Kidney epithelial cell (primary cell): ENCODE data around the gene SULT2A1. TPM values are rescaled to one million over a fixed set of nuclear protein-coding genes. Genes with fewer than 3 reads are reported as not detected.
"Not testable (repeated sequence)": the region's sequence is repeated elsewhere in the genome, so short reads cannot be mapped to it uniquely, and the experiment has no call there.

ENCODE experiments used
- DNase-seq: peaks from one replicate; pipeline ENCODE4 v3.0.0-alpha.2; 2010; ENCODE audit warnings: low read depth
- H3K27me3 ChIP-seq: 2 replicates; pipeline ENCODE4 v1.6.0; 2011; ENCODE audit warnings: low read length; ENCODE audit not compliant: control insufficient read depth, insufficient read depth
- H3K36me3 ChIP-seq: 2 replicates; pipeline ENCODE4 v1.5.1; 2011; ENCODE audit warnings: low read length; ENCODE audit not compliant: control insufficient read depth, insufficient read depth
- H3K4me3 ChIP-seq: 2 replicates; pipeline ENCODE4 v1.5.1; 2011; ENCODE audit warnings: low read depth, mild to moderate bottlenecking, control low read depth, low read length
- CTCF ChIP-seq: IDR thresholded peaks from 2 replicates; pipeline ENCODE4 v1.5.1; 2011; ENCODE audit warnings: mild to moderate bottlenecking, moderate library complexity, low read length, control low read depth, inconsistent platforms; ENCODE audit not compliant: insufficient read depth, poor library complexity, severe bottlenecking
- total RNA-seq: library from RNA; depleted of rRNA; stranded (reverse); fragments of >200 nt; gene quantifications from 2 replicates; pipeline ENCODE4 v1.2.3, GENCODE V29; 2015

Gene SULT2A1
- total RNA-seq, 1 donor from 2014 or later, result not detected

- H3K4me3 ChIP-seq, result no peak overlapping the region
- no peak for TF ChIP-seq CTCF
- H3K36me3 ChIP-seq, result no peaks in the 10 kb centered on the region
- H3K27me3 ChIP-seq, result no peaks in the 10 kb centered on the region
- no peak for DNase-seq
Observed at GRCh38 chr19:47890865-47891621, 4.9 kb upstream of the SULT2A1 start.

- TF ChIP-seq CTCF, result no peak
- Histone ChIP-seq H3K36me3 (no peaks in the 10 kb centered on the region), H3K27me3 (no peaks in the 10 kb centered on the region), H3K4me3 (no peak overlapping the region)
- DNase-seq, result no peak
Observed at GRCh38 chr19:47885067-47885463, 1.1 kb downstream of the SULT2A1 start.

GRCh38 chr19:47882890-47883289 lies 3.2 kb downstream of the SULT2A1 start:
- no peak for TF ChIP-seq CTCF
- H3K36me3 ChIP-seq, result no peaks in the 10 kb centered on the region
- no peaks in the 10 kb centered on the region for H3K27me3 ChIP-seq
- DNase-seq, result no peak
- H3K4me3 ChIP-seq, result no peak overlapping the region

GRCh38 chr19:47881757-47882156 lies 4.4 kb downstream of the SULT2A1 start:
- TF ChIP-seq CTCF, result no peak
- no peaks in the 10 kb centered on the region for H3K36me3 ChIP-seq
- no peak for DNase-seq
- H3K27me3 ChIP-seq, result no peaks in the 10 kb centered on the region
- H3K4me3 ChIP-seq, result no peak overlapping the region

GRCh38 chr19:47879385-47879784 lies 6.7 kb downstream of the SULT2A1 start:
- not testable (repeated sequence) for H3K27me3 ChIP-seq

GRCh38 chr19:47878906-47879305 lies 7.2 kb downstream of the SULT2A1 start:
- no peak for TF ChIP-seq CTCF
- Histone ChIP-seq H3K36me3 (no peaks in the 10 kb centered on the region), H3K4me3 (no peak overlapping the region), H3K27me3 (no peaks in the 10 kb centered on the region)
- DNase-seq, result no peak

More at GRCh38 chr19:47879385-47879784, 6.7 kb downstream of the SULT2A1 start:
- H3K36me3 ChIP-seq, H3K4me3 ChIP-seq, DNase-seq: not testable (repeated sequence)
